ENCODE measurements around the gene CSTA. TPM values are rescaled to one million over a fixed set of nuclear protein-coding genes. Genes with fewer than 3 reads are reported as not detected.

CSTA gene
- polyA plus RNA-seq, 3 donors = 211 to 582 (median 515) TPM

DNA sequence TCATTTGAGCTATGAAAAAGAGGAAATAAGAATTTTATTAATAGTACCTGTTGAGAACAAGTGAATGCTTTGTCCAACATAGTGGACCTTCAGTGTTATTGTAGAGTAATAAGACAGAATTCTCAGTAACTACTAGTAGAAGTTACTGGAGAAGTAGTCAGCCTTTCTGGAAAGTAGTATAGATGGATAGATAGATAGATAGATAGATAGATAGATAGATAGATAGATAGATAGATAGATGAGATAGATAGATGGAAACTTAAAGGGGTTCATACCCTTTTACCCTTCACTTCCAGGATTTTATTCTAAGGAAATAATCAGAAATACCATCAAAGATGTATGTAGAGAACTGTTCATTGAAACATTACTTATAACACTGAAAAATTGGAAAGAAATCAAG is 64.1 kb downstream of the CSTA start:
- Histone ChIP-seq H3K27ac (ENCODE audit: low read depth in 1 of 2, low read length in 2 of 2) (no peak overlapping the region), H3K36me3 (replicated peaks in 1 of 2; ENCODE audit: control insufficient read depth in 1 of 2, insufficient read depth in 2 of 2, low read length in 2 of 2) (no peaks in the 10 kb centered on the region), H3K4me1 (ENCODE audit: control insufficient read depth in 1 of 2, insufficient read depth in 2 of 2, low read length in 2 of 2) (peaks cover 7 to 9% of the 10 kb centered on the region in 2 donors), H3K4me3 (replicated peaks in 1 of 3; ENCODE audit: low read depth in 2 of 3, low read length in 3 of 3) (no peak overlapping the region), H3K27me3 (ENCODE audit: control insufficient read depth in 2 of 2, insufficient read depth in 2 of 2, low read length in 2 of 2) (no peaks in the 10 kb centered on the region), H3K4me2 (replicated peaks; ENCODE audit: extremely low read depth, low read length, poor library complexity, severe bottlenecking) (no peak overlapping the region), H3K9me3 (replicated peaks in 1 of 2; ENCODE audit: control insufficient read depth in 1 of 2, insufficient read depth in 1 of 2, low read length in 2 of 2) (no peaks in the 10 kb centered on the region), H2AFZ (ENCODE audit: insufficient read depth, low read depth, low read length, poor library complexity, severe bottlenecking) (no peak overlapping the region), H4K20me1 (ENCODE audit: insufficient read depth, low read length) (no peaks in the 10 kb centered on the region), H3K9ac (ENCODE audit: insufficient read depth, low read length, poor library complexity, severe bottlenecking) (no peak overlapping the region), H3K79me2 (ENCODE audit: insufficient read depth, low read length) (no peaks in the 10 kb centered on the region)
- Mint-ChIP-seq H3K4me1 (peaks cover 6% of the 10 kb centered on the region), H3K27me3 (ENCODE audit: low read depth in 3 of 3) (peaks cover 0 to 2% (median 0%) of the 10 kb centered on the region in 3 donors), H3K36me3 (peaks cover 0 to 7% of the 10 kb centered on the region in 2 donors), H3K9me3 (no peaks in the 10 kb centered on the region), H3K27ac (no peak overlapping the region), H3K4me3 (no peak overlapping the region)
- intact Hi-C loops (cut with micrococcal nuclease) = loop anchor here (10.0 kb wide), 2 partner anchors 296 to 1196 kb away; partner anchors contain the start of genes HACD2 (in 1 of the 2) and PARP14 (in 1 of the 2)
- TF ChIP-seq, protein P1, sequence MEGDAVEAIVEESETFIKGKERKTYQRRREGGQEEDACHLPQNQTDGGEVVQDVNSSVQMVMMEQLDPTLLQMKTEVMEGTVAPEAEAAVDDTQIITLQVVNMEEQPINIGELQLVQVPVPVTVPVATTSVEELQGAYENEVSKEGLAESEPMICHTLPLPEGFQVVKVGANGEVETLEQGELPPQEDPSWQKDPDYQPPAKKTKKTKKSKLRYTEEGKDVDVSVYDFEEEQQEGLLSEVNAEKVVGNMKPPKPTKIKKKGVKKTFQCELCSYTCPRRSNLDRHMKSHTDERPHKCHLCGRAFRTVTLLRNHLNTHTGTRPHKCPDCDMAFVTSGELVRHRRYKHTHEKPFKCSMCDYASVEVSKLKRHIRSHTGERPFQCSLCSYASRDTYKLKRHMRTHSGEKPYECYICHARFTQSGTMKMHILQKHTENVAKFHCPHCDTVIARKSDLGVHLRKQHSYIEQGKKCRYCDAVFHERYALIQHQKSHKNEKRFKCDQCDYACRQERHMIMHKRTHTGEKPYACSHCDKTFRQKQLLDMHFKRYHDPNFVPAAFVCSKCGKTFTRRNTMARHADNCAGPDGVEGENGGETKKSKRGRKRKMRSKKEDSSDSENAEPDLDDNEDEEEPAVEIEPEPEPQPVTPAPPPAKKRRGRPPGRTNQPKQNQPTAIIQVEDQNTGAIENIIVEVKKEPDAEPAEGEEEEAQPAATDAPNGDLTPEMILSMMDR (IDR thresholded peaks at IDR 0.05) = no peak
- DNase-seq = no peak

DNA sequence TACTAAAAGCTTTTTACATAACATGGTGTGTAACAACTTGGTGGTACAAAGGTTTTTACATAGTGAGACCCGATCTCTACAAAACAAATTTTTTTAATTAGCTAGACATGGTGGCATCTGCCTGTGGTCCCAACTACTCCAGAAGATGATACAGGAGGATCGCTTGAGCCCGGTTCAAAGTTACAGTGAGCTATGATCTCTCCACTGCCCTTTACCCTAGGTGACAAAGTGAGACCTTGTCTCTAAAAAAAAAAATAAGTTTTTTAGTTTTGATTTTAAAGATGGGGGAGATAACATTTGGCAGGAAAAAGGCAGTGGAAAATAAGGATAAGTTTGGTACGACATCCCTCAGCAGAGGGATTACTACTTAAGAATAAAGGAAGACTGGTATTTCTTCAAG is 64.8 kb downstream of the CSTA start:
- intact Hi-C loops (cut with micrococcal nuclease) = loop anchor here (10.0 kb wide), 2 partner anchors 295 to 1195 kb away; partner anchors contain the start of genes HACD2 (in 1 of the 2) and PARP14 (in 1 of the 2)
- H3K27ac Mint-ChIP-seq = no peak overlapping the region
- Histone ChIP-seq H3K79me2 (ENCODE audit: insufficient read depth, low read length) (no peaks in the 10 kb centered on the region), H3K9ac (ENCODE audit: insufficient read depth, low read length, poor library complexity, severe bottlenecking) (no peak overlapping the region), H3K9me3 (replicated peaks in 1 of 2; ENCODE audit: control insufficient read depth in 1 of 2, insufficient read depth in 1 of 2, low read length in 2 of 2) (no peaks in the 10 kb centered on the region), H3K36me3 (replicated peaks in 1 of 2; ENCODE audit: control insufficient read depth in 1 of 2, insufficient read depth in 2 of 2, low read length in 2 of 2) (no peaks in the 10 kb centered on the region), H2AFZ (ENCODE audit: insufficient read depth, low read depth, low read length, poor library complexity, severe bottlenecking) (no peak overlapping the region), H3K27ac (ENCODE audit: low read depth in 1 of 2, low read length in 2 of 2) (no peak overlapping the region), H3K4me1 (ENCODE audit: control insufficient read depth in 1 of 2, insufficient read depth in 2 of 2, low read length in 2 of 2) (peaks cover under 1 to 2% of the 10 kb centered on the region in 2 donors), H3K4me2 (replicated peaks; ENCODE audit: extremely low read depth, low read length, poor library complexity, severe bottlenecking) (no peak overlapping the region), H4K20me1 (ENCODE audit: insufficient read depth, low read length) (no peaks in the 10 kb centered on the region), H3K27me3 (ENCODE audit: control insufficient read depth in 2 of 2, insufficient read depth in 2 of 2, low read length in 2 of 2) (no peaks in the 10 kb centered on the region), H3K4me3 (replicated peaks in 1 of 3; ENCODE audit: low read depth in 2 of 3, low read length in 3 of 3) (no peak overlapping the region)
- 100% methylated on average over 1 of the region's 4 CpGs for WGBS (ENCODE audit: insufficient coverage)
- peaks cover 0 to 7% of the 10 kb centered on the region in 2 donors for H3K36me3 Mint-ChIP-seq
- TF ChIP-seq, protein P1 (IDR thresholded peaks at IDR 0.05) = no peak
- no peak overlapping the region for H3K4me3 Mint-ChIP-seq
- no peaks in the 10 kb centered on the region for H3K9me3 Mint-ChIP-seq
- H3K27me3 Mint-ChIP-seq (ENCODE audit: low read depth in 3 of 3) = peaks cover 0 to 2% (median 0%) of the 10 kb centered on the region in 3 donors
- no peak for DNase-seq
- peaks cover 1% of the 10 kb centered on the region for H3K4me1 Mint-ChIP-seq

All from CD14-positive monocyte (primary cell).